ENCODE data around the gene CRADD.
A peak's percentile ranks its signal among the peaks of the same experiment; 100 is the strongest.
"Not testable (repeated sequence)": the region's sequence is repeated elsewhere in the genome, so short reads cannot be mapped to it uniquely, and the experiment has no call there.

Gene CRADD

GRCh38 chr12:93883436-93884154 is 206.4 kb downstream of the CRADD start:
- no peak for DNase-seq

- DNase-seq: no peak
These were observed 207.8 kb downstream of the CRADD start for GRCh38 chr12:93884794-93885460.

- DNase-seq: not testable (repeated sequence)
These were observed 208.9 kb downstream of the CRADD start for GRCh38 chr12:93885973-93886532.

GRCh38 chr12:93886533-93887511 is 209.6 kb downstream of the CRADD start:
- DNase-seq: no peak

GRCh38 chr12:93888964-93889363 is 211.8 kb downstream of the CRADD start:
- DNase-seq: no peak

- peak in 1 of 2 donors; percentile 74 for DNase-seq
These were observed 212.5 kb downstream of the CRADD start for GRCh38 chr12:93889516-93890212.

GRCh38 chr12:93892423-93893268 is 215.5 kb downstream of the CRADD start:
- no peak for DNase-seq

- peak in 1 of 2 donors; percentile 59 for DNase-seq
These were observed 217.4 kb downstream of the CRADD start for GRCh38 chr12:93894391-93895088.

- peak in 1 of 2 donors; percentile 28 for DNase-seq
These were observed 217.9 kb downstream of the CRADD start for GRCh38 chr12:93895089-93895445.

- DNase-seq: no peak
These were observed 219.3 kb downstream of the CRADD start for GRCh38 chr12:93896427-93896826.

GRCh38 chr12:93896952-93897351 is 219.8 kb downstream of the CRADD start:
- DNase-seq: no peak

GRCh38 chr12:93901739-93902138 is 224.6 kb downstream of the CRADD start:
- no peak for DNase-seq

- no peak for DNase-seq
These were observed 225.0 kb downstream of the CRADD start for GRCh38 chr12:93902192-93902591.

- DNase-seq: no peak
These were observed 225.8 kb downstream of the CRADD start for GRCh38 chr12:93902736-93903562.

- no peak for DNase-seq
These were observed 226.9 kb downstream of the CRADD start for GRCh38 chr12:93904124-93904523.

- no peak for DNase-seq
These were observed 231.1 kb downstream of the CRADD start for GRCh38 chr12:93908264-93908663.

- DNase-seq: no peak
These were observed 231.8 kb downstream of the CRADD start for GRCh38 chr12:93908846-93909567.

GRCh38 chr12:93911396-93911795 is 234.2 kb downstream of the CRADD start:
- no peak for DNase-seq

- no peak for DNase-seq
These were observed 235.0 kb downstream of the CRADD start for GRCh38 chr12:93912086-93912733.

Data from bone marrow (tissue), 2 donors.